ENCODE measurements around the gene DAPK1. TPM values are rescaled to one million over a fixed set of nuclear protein-coding genes. Genes with fewer than 3 reads are reported as not detected.

DAPK1 gene
- total and polyA plus RNA-seq, 10 of the 15 experiments (the other 5 are each of a cell fraction or from before 2014, with no cell fraction given), result 8.2 to 94.7 (median 51.6) TPM

DNA sequence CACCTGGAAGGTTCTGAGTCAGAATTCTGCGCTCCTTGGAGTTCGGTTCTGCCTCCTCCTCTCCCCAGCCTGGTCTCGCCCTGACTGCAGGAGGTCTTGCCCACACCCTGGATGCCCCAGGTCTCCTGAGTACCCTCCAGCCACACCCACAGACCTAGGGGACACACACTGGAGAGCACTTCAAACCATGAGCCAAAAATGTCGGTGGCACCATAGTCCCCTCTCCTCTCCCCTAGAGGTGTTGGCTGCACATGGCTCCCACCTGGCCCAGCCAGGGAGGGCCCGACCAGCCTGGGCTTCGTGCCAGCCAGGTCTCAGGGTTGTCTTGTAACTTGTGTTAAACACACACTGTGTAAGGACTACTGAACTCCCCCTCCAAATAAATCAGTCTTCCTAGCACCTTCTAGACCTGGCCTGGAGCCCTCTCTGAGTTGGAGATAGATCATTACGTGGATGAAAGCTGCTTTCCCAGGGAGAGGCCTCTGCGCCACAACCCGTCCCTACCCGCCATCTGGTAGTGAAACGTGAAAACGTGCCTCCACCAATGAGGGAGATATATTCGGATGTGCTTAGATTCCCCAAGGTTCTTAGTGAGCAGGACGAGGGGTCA lies 178.3 kb downstream of the DAPK1 start:
- Histone ChIP-seq H3K36me3 (ENCODE audit: control insufficient read depth in 2 of 2, insufficient read depth in 2 of 2, low read length in 1 of 2) (peaks cover 0 to 5% of the 10 kb centered on the region in 2 experiments), H3K27me3 (replicated peaks in 1 of 2; ENCODE audit: control insufficient read depth in 2 of 2, insufficient read depth in 2 of 2, low read length in 1 of 2) (no peaks in the 10 kb centered on the region), H2AFZ (ENCODE audit: control insufficient read depth, low read depth, low read length) (no peak overlapping the region), H3K4me3 (no peak overlapping the region), H3K27ac (ENCODE audit: control insufficient read depth, insufficient read depth) (no peak overlapping the region), H3K79me2 (ENCODE audit: control insufficient read depth, insufficient read depth, low read length) (no peaks in the 10 kb centered on the region), H3K4me2 (ENCODE audit: control insufficient read depth, insufficient read depth) (no peak overlapping the region), H3K4me1 (ENCODE audit: control insufficient read depth, insufficient read depth, low read length) (no peaks in the 10 kb centered on the region; the same call in 1 of the 2 replicates), H3K9ac (ENCODE audit: control insufficient read depth, insufficient read depth, low read length) (no peak overlapping the region), H4K20me1 (ENCODE audit: control insufficient read depth, insufficient read depth) (no peaks in the 10 kb centered on the region), H3K9me3 (replicated peaks; ENCODE audit: control insufficient read depth, insufficient read depth, low read length) (no peaks in the 10 kb centered on the region)
- SMC1A ChIA-PET (ENCODE audit: uncharacterized antibody, unreplicated experiment), result interaction anchor here (1.6 kb wide), 1 partner anchor 344 kb away, joined by 3 read pairs; no protein-coding TSS in a partner anchor
- no TSS peak for BruUV-seq (replicated peaks)
- intact Hi-C loops (cut with micrococcal nuclease; ENCODE audit: unreplicated experiment), result no loop called here
- POLR2A ChIA-PET, result no interaction called here
- TF ChIP-seq REST (IDR thresholded peaks at IDR 0.05; ENCODE audit: low read depth, low read length), result no peak
- no peak for TF ChIP-seq SREBF2 (IDR thresholded peaks at IDR 0.05; ENCODE audit: low read length)
- TF ChIP-seq CHD2 (IDR thresholded peaks at IDR 0.05; ENCODE audit: borderline replicate concordance, low read depth, low read length), result no peak
- in situ Hi-C loops (cut with MboI), result no loop called here
- DNase-seq (ENCODE audit: low read depth, low spot score) (no peak), ATAC-seq (no peak; the same call in 2 of the 3 replicates), FAIRE-seq (no peak)
- 57% methylated on average over 13 of the region's 14 CpGs for WGBS (ENCODE audit: insufficient coverage, insufficient replicate concordance, low lambda C conversion rate, missing lambda C conversion rate)
- CTCF ChIA-PET, result no interaction called here
- RAD21 ChIA-PET (ENCODE audit: unreplicated experiment), result no interaction called here
